ENCODE measurements around the gene AOAH. TPM values are rescaled to one million over a fixed set of nuclear protein-coding genes. Genes with fewer than 3 reads are reported as not detected.
A peak's percentile ranks its signal among the peaks of the same experiment; 100 is the strongest.

AOAH gene
- total RNA-seq, 2 donors from 2014 or later, result 2.5 to 7.2 TPM

DNA sequence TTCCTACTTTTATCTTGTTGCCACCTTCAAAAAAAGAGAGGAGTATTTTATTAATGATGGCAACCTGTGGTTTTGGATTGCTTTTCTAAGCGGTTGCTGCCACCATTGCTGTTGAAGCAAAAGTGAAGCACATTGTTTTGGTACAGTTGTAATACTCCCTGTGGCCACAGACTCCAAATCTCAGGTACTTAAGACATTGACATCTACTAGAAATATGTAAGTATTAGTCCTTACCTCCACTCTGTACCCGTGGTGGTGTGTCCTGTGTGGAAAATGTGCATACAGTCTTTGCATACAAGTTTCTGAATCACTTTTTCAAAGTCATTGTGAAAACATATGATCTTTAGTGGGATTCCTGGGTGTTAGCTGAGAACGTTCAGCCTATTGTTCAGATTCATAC is 248.9 kb downstream of the AOAH start:
- Histone ChIP-seq H3K36me3 (no peaks in the 10 kb centered on the region), H3K9me3 (no peaks in the 10 kb centered on the region), H3K4me3 (no peak overlapping the region), H3K27ac (no peak overlapping the region), H3K27me3 (no peaks in the 10 kb centered on the region), H3K4me1 (no peaks in the 10 kb centered on the region)
- TF ChIP-seq, protein P1, sequence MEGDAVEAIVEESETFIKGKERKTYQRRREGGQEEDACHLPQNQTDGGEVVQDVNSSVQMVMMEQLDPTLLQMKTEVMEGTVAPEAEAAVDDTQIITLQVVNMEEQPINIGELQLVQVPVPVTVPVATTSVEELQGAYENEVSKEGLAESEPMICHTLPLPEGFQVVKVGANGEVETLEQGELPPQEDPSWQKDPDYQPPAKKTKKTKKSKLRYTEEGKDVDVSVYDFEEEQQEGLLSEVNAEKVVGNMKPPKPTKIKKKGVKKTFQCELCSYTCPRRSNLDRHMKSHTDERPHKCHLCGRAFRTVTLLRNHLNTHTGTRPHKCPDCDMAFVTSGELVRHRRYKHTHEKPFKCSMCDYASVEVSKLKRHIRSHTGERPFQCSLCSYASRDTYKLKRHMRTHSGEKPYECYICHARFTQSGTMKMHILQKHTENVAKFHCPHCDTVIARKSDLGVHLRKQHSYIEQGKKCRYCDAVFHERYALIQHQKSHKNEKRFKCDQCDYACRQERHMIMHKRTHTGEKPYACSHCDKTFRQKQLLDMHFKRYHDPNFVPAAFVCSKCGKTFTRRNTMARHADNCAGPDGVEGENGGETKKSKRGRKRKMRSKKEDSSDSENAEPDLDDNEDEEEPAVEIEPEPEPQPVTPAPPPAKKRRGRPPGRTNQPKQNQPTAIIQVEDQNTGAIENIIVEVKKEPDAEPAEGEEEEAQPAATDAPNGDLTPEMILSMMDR (IDR thresholded peaks at IDR 0.05), result no peak
- no peak for DNase-seq (ENCODE audit: low spot score)

DNA sequence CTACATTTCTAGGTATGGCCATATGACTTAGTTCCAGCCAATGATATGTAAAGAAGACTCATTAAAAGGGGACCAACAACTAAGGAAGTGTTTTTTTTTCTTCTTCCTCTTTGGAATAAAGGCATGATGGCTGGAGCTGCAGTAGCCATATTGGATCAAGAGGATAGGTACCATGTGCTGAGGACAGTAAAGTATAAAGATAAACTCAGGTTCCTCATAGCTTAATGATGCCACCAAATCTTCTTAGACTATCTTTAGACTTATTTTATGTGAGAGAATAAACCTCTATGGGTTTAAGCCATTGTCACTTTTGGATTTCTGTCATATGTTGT is 249.3 kb downstream of the AOAH start:
- Histone ChIP-seq H3K36me3 (no peaks in the 10 kb centered on the region), H3K27me3 (no peaks in the 10 kb centered on the region), H3K27ac (no peak overlapping the region), H3K4me1 (no peaks in the 10 kb centered on the region), H3K9me3 (no peaks in the 10 kb centered on the region), H3K4me3 (no peak overlapping the region)
- TF ChIP-seq, protein P1 (IDR thresholded peaks at IDR 0.05), result no peak
- no peak for DNase-seq (ENCODE audit: low spot score)

DNA sequence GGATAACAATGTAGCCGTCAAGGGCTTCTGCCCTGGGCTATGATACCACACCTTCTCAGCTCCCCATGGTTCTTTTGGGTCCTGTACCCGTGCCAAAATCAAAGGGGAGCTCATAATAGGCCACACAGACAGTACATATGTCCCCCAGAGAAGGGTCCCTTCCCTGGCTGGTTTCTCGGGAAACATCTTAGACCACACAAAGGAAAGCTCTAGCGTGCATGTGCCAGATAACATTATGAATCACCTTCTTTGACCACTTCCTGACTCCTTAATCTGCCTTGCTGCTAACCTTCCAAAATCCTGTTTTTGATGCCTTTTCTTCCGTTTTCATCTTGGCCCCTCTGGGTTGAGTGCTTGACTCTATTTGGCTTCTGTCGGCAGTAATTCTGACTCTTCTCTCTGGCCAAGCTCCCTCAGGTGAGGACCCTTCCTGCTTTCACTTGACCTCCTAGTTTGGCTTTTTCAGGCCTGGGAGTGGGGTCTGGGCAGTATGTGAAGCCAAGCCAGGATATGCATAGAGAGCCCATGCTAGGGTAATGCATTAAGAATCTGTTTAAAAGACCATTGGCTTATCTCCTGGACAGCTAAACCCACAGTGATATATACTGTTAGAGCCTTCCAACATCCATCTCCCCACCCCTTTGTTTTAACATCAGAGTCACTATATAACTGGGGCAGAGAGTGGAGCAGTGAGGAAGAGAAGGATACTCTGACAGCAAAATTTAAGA is 249.8 kb downstream of the AOAH start:
- Histone ChIP-seq H3K27ac (no peak overlapping the region), H3K9me3 (no peaks in the 10 kb centered on the region), H3K27me3 (no peaks in the 10 kb centered on the region), H3K4me3 (no peak overlapping the region), H3K36me3 (no peaks in the 10 kb centered on the region), H3K4me1 (no peaks in the 10 kb centered on the region)
- TF ChIP-seq, protein P1 (IDR thresholded peaks at IDR 0.05), result no peak
- no peak for DNase-seq (ENCODE audit: low spot score)

DNA sequence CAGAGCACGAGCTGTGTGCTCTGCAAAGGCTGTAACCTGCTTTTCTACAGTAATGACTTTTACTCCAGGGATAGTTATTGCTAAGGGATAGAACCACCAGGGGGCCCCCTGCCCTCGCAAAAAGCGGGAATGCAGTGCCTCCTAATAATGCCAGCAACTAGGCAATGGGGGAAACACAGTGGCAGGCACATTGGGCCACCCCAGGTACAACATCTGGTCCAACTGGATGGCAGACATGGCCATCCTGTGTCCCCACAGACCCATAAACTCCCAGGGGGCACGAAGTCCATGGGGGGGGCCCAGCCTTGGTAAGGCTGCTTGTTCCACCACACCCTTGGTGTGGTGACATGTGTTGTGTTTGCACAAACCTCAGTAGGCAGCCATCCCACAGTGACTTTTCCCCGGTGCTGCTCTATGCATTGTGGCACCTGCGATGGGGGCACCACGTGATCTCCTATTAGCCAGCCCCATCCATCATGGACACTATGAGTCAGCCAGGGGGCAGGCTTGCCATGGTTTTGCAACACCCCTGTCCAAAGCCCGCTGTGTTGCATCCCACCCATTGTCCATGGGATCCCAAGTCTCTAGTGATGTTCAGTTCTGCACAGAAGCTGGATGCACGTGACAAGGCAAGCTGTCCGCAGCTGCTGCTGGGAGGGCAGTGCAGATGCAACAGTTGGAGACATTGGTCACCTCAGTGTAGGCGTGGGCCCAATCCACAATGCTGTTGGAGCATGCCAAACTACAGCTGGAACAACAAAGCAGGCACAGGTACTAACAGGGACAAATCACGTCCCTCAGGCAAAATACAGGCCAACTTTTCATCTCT is 250.6 kb downstream of the AOAH start:
- no peak for DNase-seq (ENCODE audit: low spot score)
- Histone ChIP-seq H3K27ac (no peak overlapping the region), H3K36me3 (no peaks in the 10 kb centered on the region), H3K4me3 (no peak overlapping the region), H3K9me3 (no peaks in the 10 kb centered on the region), H3K27me3 (no peaks in the 10 kb centered on the region), H3K4me1 (no peaks in the 10 kb centered on the region)
- TF ChIP-seq, protein P1 (IDR thresholded peaks at IDR 0.05), result peak in 1 of 2 donors; percentile 49

DNA sequence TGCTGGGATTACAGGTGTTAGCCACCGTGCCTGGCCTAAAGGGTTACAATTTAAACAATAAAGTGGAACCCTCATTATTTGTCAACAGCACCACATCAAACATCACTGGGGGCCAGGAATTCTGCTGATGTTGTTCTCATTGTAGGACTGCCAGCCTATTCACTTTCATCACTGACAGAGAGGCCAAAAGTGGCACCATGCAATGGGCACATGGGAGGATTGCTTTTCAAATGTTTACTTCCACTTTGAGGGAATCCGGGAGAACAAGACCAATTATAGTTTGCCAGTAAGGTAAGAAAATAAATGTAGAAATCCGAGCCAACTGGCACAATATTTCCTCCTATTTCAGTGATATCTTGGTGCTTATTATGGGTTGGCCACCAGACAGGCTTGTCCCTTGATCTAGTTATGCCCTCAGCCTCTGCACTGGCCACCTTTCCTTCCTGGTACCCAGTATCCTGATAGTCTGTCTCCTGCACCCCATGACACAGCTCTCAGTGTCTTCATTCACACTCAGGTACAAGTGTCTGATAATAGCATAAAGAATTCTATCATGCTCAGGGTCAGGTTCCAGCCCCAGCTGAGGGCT is 252.1 kb downstream of the AOAH start:
- H3K4me3 ChIP-seq, result no peak overlapping the region
- H3K9me3 ChIP-seq, result no peaks in the 10 kb centered on the region
- no peaks in the 10 kb centered on the region for H3K4me1 ChIP-seq
- DNase-seq (ENCODE audit: low spot score), result no peak
- no peaks in the 10 kb centered on the region for H3K36me3 ChIP-seq
- no peak overlapping the region for H3K27ac ChIP-seq
- no peaks in the 10 kb centered on the region for H3K27me3 ChIP-seq
- TF ChIP-seq, protein P1 (IDR thresholded peaks at IDR 0.05), result no peak
